GM18511 (cell line): ENCODE data around the gene SF3B5.
"Not testable (repeated sequence)": the region's sequence is repeated elsewhere in the genome, so short reads cannot be mapped to it uniquely, and the experiment has no call there.

Experiments
- ATAC-seq: cut with Tn5 transposase; IDR thresholded peaks from one replicate; pipeline ENCODE4 v1.9.1; 2021; ENCODE audit warnings: mild to moderate bottlenecking, moderate library complexity; ENCODE audit not compliant: unreplicated experiment

The SF3B5 gene

DNA sequence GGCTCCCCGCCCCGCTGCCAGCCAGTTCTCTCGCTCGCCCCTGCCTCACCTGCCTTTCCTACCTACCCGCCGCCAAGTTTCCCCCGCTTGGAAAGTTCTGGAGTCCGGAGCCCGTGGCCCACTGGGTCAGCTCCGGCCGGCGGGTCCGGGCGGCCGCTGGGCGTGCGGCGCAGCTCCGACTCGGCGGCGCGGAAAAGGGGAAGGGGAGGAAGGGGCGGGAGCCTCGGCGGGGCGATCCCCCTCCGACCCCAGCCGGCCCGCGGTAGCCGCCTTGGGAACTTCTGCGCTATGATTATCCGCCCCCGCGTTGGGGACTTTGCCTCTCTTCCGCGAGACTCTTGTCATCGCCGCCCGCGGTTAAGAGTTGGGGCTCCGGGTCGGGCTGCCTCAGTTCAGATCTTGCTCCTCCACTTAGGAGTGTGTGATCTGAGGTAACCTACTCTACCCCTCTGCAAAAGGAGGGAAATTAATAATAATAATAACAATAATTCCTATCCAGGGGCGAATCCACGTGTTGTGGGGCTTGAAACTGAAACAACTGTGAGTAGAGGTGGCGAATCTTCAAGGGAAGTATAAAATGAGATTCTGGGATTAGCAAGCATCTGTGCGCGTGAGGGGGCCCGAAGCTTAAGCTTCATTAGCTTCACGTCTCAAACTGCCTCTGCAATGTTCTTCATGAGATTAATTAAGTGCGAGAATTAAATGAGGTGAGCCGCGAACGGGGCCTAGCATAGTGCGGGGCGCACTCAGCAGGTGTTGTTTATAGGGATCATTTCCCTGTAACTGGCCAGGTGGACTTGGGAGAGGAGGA, 30.8 kb downstream of the SF3B5 start:
- ATAC-seq: peak; percentile 21

DNA sequence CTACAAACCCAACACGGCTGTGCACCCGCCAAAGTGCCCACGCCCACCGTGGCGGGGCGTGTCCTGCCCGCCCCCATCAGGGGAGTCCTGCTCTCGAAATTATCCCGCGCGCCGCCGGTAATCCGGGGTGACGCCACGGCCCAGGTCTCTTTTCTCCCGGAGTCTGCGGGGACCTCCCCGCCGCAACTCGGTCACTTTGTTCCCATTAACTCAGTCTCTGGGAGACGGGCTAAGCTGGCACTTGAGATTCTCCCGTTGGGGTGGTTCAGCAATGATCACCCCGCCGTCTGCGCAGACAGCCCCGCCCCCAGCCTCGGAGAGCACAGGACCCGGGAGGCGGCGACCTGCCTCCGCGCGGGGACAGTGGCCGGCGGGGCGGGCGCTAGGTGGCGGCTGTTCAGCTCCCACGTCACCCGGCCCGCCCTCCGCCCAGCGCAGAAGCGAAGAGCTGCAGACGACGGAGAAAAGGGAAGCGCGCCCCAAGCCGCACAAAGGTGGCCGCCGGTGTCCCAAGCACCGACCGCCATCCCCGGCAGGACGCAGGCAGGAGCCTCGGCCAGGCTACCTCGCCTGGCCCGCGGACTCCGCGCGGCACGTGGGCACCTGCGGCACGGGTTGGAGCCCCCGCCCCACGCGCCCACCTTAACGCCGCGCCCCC, 31.5 kb downstream of the SF3B5 start:
- ATAC-seq: peak; percentile 83

DNA sequence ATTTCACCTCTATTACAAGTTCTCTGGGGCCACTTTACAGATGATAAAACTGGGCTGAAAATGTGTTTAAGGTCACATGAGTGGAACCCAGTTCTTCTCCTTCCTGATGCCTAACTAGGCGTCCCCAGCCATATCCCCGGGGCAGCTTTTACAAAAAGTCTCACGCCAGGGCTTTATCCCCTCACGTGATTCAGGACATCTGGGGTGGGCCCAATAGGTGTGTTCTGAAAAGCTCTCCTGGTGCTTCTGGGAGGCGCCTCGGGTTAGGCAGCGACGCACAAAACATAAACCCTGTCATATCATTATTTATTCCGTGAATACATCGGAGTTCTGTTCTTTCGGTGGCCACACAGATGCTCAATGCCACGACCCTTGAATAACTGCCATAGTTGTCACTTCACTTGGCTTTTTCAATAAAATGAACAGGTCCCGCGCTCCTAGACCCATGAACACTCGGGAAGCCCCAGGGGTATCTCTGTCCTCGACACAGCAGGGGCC, 32.1 kb downstream of the SF3B5 start:
- peak; percentile 11 for ATAC-seq

GRCh38 chr6:144062786-144063185, 32.6 kb downstream of the SF3B5 start:
- no peak for ATAC-seq

DNA sequence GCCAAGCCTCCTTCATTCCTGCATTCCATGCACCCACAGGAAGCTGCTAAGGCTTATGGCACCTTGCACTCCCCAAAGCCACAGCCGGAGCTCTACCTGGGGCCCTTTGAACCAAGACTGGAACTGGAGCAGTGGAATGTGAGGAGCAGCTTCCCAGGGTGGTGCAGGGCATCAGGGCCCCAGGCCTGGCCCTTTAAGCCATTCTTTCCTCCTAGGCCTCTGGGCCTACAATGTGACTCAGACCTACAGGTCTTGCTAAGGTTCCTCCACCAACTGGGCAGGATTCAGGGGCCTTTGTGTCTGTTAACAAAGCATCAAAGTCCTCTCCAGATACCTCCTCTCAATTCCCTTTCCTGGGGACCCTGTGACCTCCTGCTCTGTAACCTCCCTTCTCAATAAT, 36.2 kb downstream of the SF3B5 start:
- ATAC-seq: no peak

DNA sequence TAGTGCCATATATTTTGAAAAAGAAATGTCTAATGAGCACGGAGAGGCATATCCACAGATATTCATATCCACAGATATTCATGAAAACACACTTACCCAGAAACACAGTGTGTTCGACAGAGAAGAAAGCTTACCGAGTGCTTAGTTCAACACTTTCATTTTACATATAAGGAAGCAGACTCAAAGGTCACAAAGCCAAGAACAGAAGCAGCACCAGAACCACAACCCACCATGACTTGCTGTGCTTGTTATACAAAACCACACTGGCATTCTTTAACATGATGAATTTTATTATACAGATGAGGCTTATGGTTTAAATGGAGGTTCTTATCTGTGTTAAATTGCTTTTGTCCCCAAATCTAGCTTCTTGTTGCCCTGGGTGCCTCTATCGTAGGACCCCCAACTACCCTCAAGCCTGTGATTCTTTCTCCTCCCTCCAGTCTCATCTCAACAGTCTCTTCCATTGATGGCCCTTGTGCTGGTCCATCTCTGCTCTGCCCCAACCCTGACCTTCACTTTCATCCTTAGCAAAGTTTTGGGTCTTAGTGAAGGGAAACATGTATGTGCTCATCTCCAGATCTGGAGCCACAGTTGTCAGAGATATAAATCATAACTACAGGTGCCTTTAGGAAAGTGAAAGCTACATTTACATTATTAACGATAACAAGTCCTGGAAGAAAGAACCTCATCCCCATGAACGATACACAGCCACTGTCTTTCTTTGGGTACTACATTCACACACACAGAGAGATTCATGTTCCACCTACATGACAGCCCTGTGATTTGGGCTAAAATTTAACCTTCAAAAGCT, 40.0 kb downstream of the SF3B5 start:
- ATAC-seq: peak; percentile 88

DNA sequence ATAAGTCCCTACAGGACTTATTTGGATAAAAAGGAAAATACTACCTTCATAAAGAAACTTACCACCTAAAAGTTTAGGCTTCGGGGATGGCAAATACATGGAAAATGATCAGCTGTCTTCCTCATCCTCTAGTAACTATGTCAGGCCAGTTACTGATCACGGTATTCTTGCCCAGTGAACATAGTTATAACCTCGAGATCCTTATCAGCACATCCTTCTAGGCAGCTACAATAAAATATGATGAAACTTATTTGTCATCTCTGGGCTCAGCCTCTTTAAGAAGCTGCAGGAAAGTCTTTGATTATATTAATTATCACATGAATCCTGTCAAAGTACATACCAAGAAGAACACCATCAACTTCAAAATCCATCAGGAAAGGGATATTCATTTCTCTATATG, 41.8 kb downstream of the SF3B5 start:
- ATAC-seq: no peak

DNA sequence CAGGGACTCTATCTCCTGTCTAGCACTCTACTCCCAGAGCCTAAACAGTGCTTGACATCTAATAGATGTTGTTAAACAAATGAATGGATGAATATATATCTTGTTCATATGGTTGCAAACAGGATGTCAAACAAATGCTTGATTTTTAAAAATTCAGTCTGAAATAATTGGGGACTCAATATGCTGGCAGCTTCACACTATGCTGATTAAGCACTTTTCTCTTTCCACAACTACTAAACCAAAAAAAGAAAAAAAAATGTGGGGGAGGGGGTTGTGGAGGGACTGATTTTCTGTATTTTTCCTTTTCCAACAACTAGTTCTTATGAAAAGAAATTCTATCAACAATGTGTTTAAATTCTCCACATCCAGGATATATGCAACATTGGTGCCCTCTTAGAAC, 42.9 kb downstream of the SF3B5 start:
- ATAC-seq: no peak

GRCh38 chr6:144049386-144049785, 46.0 kb downstream of the SF3B5 start:
- ATAC-seq: no peak

DNA sequence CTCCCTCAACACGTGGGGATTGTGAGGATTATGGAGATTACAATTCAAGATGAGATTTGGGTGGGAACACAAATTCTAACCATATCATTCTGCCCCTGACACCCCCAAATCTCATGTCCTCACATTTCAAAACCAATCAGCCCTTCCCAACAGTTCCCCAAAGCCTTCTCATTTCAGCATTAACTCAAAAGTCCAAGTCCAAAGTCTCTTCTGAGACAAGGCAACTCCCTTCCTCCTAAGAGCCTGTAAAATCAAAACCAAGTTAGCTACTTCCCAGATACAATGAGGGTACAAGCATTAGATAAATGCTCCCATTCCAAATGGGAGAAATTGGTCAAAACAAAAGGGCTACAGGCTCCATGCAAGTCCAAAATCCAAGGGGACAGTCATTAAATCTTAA, 47.7 kb downstream of the SF3B5 start:
- ATAC-seq: no peak

DNA sequence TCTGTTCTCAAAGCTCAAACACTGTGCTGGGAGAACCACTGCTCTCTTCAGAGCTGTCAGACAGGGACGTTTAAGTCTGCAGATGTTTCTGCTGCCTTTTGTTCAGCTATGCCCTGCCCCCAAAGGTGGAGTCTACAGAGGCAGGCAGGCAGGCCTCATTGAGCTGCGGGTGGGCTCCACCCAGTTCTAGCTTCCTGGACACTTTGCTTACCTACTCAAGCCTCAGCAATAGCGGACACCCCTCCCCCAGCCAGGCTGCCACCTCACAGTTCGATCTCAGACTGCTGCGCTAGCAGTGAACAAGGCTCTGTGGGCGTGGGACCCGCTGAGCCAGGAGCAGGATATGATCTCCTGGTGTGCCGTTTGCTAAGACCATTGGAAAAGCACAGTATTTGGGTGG, 48.7 kb downstream of the SF3B5 start:
- ATAC-seq: not testable (repeated sequence)

DNA sequence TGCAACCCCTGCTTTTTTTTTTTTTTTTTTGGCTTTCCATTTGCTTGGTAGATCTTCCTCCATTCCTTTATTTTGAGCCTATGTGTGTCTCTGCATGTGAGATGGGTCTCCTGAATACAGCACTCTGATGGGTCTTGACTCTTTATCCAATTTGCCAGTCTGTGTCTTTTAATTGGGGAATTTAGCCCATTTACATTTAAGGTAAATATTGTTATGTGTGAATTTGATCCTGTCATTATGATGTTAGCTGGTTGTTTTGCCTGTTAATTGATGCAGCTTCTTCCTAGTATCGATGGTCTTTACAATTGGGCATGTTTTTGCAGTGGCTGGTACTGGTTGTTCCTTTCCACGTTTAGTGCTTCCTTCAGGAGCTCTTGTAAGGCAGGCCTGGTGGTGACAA, 50.4 kb downstream of the SF3B5 start:
- ATAC-seq: not testable (repeated sequence)
